Neural progenitor cell (in vitro differentiated cells): ENCODE results near the gene PGAP6.

Experiments used
- CTCF ChIP-seq: fragments of 200-600 bp; sonication (generic); IDR thresholded peaks from 2 replicates; pipeline ENCODE4 v1.5.1; 2017; ENCODE audit warnings: antibody characterized with exemption, mild to moderate bottlenecking
- EZH2 ChIP-seq: fragments of 200-600 bp; sonication (generic); IDR thresholded peaks from 2 replicates; pipeline ENCODE4 v1.6.1; 2017; ENCODE audit warnings: antibody characterized with exemption, mild to moderate bottlenecking, moderate library complexity
- EZH2phosphoT487 ChIP-seq: fragments of 200-600 bp; sonication (generic); IDR thresholded peaks from 2 replicates; pipeline ENCODE4 v1.6.1; 2017; ENCODE audit warnings: antibody characterized with exemption

GRCh38 chr16:354291-354881, 27.4 kb downstream of the PGAP6 start:
- TF ChIP-seq CTCF (no peak), EZH2phosphoT487 (no peak), EZH2 (no peak)
